Caco-2 (cell line): ENCODE measurements around the gene RNMT. TPM values are rescaled to one million over a fixed set of nuclear protein-coding genes. Genes with fewer than 3 reads are reported as not detected.

Experiments
- BruUV-seq: library from RNA; stranded (reverse); fragments of 400-500 nt; replicated peaks from 2 replicates; lab custom pipeline; 2021; lab: Mats Ljungman, UMichigan
- CTCF ChIA-PET: fragments of 300-600 bp; sonication (Branson Sonifier 250); formaldehyde crosslinking; loops from one replicate; lab custom pipeline; 2022; ENCODE audit warnings: antibody characterized with exemption; lab: Charles Lee
- POLR2A ChIA-PET: fragments of 300-600 bp; sonication (Branson Sonifier 250); formaldehyde crosslinking; loops from one replicate; lab custom pipeline; 2022; ENCODE audit warnings: antibody characterized with exemption; lab: Charles Lee
- DNase-seq, 2 experiments: peaks; one replicate each; pipeline versions ENCODE4 v3.0.0 to v3.0.0-alpha.2; 2020 to 2022
- H3K27me3 ChIP-seq: replicated peaks from 2 replicates; pipeline ENCODE4 v1.6.0; 2011; ENCODE audit warnings: low read length; ENCODE audit not compliant: control insufficient read depth, insufficient read depth
- H3K36me3 ChIP-seq: 2 replicates; pipeline ENCODE4 v1.5.1; 2011; ENCODE audit warnings: low read length; ENCODE audit not compliant: control insufficient read depth, insufficient read depth
- H3K4me1 ChIP-seq: fragments of 250-450 bp; sonication (Bioruptor Pico); 2 replicates; pipeline ENCODE4 v1.5.1; 2020; ENCODE audit warnings: mild to moderate bottlenecking
- H3K4me3 ChIP-seq: 2 replicates; pipeline ENCODE4 v1.5.1; 2011; ENCODE audit warnings: low read depth, mild to moderate bottlenecking, control low read depth, low read length
- H3K9me3 ChIP-seq: fragments of 250-450 bp; sonication (Bioruptor Pico); 2 replicates; pipeline ENCODE4 v1.5.1; 2020; ENCODE audit warnings: mild to moderate bottlenecking, moderate library complexity
- H3K27ac Mint-ChIP-seq: one replicate; pipeline ENCODE4 v1.8.0; 2022; ENCODE audit warnings: mixed read lengths; ENCODE audit not compliant: unreplicated experiment
- H3K27me3 Mint-ChIP-seq: one replicate; pipeline ENCODE4 v1.8.0; 2022; ENCODE audit warnings: mixed read lengths; ENCODE audit not compliant: insufficient read depth, unreplicated experiment
- H3K36me3 Mint-ChIP-seq: one replicate; pipeline ENCODE4 v1.8.0; 2022; ENCODE audit warnings: mild to moderate bottlenecking, mixed read lengths; ENCODE audit not compliant: insufficient read depth, unreplicated experiment
- H3K4me1 Mint-ChIP-seq: one replicate; pipeline ENCODE4 v1.8.0; 2022; ENCODE audit warnings: low read depth, mixed read lengths; ENCODE audit not compliant: unreplicated experiment
- H3K4me3 Mint-ChIP-seq: one replicate; pipeline ENCODE4 v1.8.0; 2022; ENCODE audit warnings: mild to moderate bottlenecking, moderate library complexity, mixed read lengths; ENCODE audit not compliant: unreplicated experiment
- H3K9me3 Mint-ChIP-seq: one replicate; pipeline ENCODE4 v1.8.0; 2022; ENCODE audit warnings: mixed read lengths; ENCODE audit not compliant: unreplicated experiment
- CTCF ChIP-seq, 2 experiments: fragments of 200-600 bp in 1 of 2; IDR thresholded peaks; 1 replicate in 1 of 2; 2 replicates in 1 of 2; pipeline versions ENCODE4 v1.5.1 to v1.8.0; 2011 to 2022; ENCODE audit warnings: antibody characterized with exemption in 1 of 2, control low read depth in 1 of 2, inconsistent platforms in 1 of 2, low read depth in 1 of 2, low read length in 1 of 2, mild to moderate bottlenecking in 1 of 2, moderate library complexity in 1 of 2; ENCODE audit not compliant: insufficient read depth in 1 of 2, severe bottlenecking in 1 of 2, unreplicated experiment in 1 of 2
- intact Hi-C: fragments of 100-400 bp; cut with micrococcal nuclease; formaldehyde crosslinking; loops from one replicate; pipeline ENCODE4 v1.10.0; 2022; ENCODE audit not compliant: unreplicated experiment
- total RNA-seq: library from RNA; stranded (reverse); gene quantifications from 2 replicates; pipeline ENCODE4 v1.2.3, GENCODE V29; 2022

Gene RNMT
- total RNA-seq, 1 experiment from 2014 or later = 36.5 TPM

- H3K9me3 Mint-ChIP-seq = no peaks in the 10 kb centered on the region
- Histone ChIP-seq H3K36me3 (no peaks in the 10 kb centered on the region), H3K9me3 (no peaks in the 10 kb centered on the region), H3K4me1 (no peaks in the 10 kb centered on the region), H3K27me3 (no peaks in the 10 kb centered on the region; the same call in 1 of the 2 replicates), H3K4me3 (no peak overlapping the region)
- no peaks in the 10 kb centered on the region for H3K4me1 Mint-ChIP-seq
- intact Hi-C loops = no loop called here
- H3K27me3 Mint-ChIP-seq = peaks cover 6% of the 10 kb centered on the region
- no peak overlapping the region for H3K27ac Mint-ChIP-seq
- CTCF ChIA-PET = no interaction called here
- no peak overlapping the region for H3K4me3 Mint-ChIP-seq
- no TSS peak for BruUV-seq
- no peak for TF ChIP-seq CTCF (IDR thresholded peaks at IDR 0.05; ENCODE audit: insufficient read depth in 1 of 2, low read depth in 1 of 2, low read length in 1 of 2, severe bottlenecking in 1 of 2, unreplicated experiment in 1 of 2)
- no peaks in the 10 kb centered on the region for H3K36me3 Mint-ChIP-seq
- DNase-seq = no peak
- POLR2A ChIA-PET = no interaction called here
Observed at GRCh38 chr18:13796515-13796914, 70.0 kb downstream of the RNMT start.

- CTCF ChIA-PET = no interaction called here
- no peaks in the 10 kb centered on the region for H3K36me3 Mint-ChIP-seq
- no peaks in the 10 kb centered on the region; the same call in 1 of the 2 replicates for H3K27me3 ChIP-seq
- no peaks in the 10 kb centered on the region for H3K4me1 ChIP-seq
- no peak overlapping the region for H3K27ac Mint-ChIP-seq
- no peak overlapping the region for H3K4me3 ChIP-seq
- H3K36me3 ChIP-seq = no peaks in the 10 kb centered on the region
- POLR2A ChIA-PET = no interaction called here
- no TSS peak for BruUV-seq
- intact Hi-C loops = no loop called here
- DNase-seq = no peak
- no peaks in the 10 kb centered on the region for H3K9me3 ChIP-seq
- peaks cover 6% of the 10 kb centered on the region for H3K27me3 Mint-ChIP-seq
- H3K4me1 Mint-ChIP-seq = no peaks in the 10 kb centered on the region
- no peak overlapping the region for H3K4me3 Mint-ChIP-seq
- TF ChIP-seq CTCF (IDR thresholded peaks at IDR 0.05; ENCODE audit: insufficient read depth in 1 of 2, low read depth in 1 of 2, low read length in 1 of 2, severe bottlenecking in 1 of 2, unreplicated experiment in 1 of 2) = no peak
- H3K9me3 Mint-ChIP-seq = no peaks in the 10 kb centered on the region
Observed at GRCh38 chr18:13797157-13797611, 70.7 kb downstream of the RNMT start.

- Histone ChIP-seq H3K9me3 (no peaks in the 10 kb centered on the region), H3K4me3 (no peak overlapping the region), H3K27me3 (no peaks in the 10 kb centered on the region), H3K4me1 (no peaks in the 10 kb centered on the region), H3K36me3 (no peaks in the 10 kb centered on the region)
- Mint-ChIP-seq H3K27ac (no peak overlapping the region), H3K27me3 (peaks cover 4% of the 10 kb centered on the region), H3K4me3 (no peak overlapping the region), H3K9me3 (peaks cover 3% of the 10 kb centered on the region), H3K4me1 (peaks cover 2% of the 10 kb centered on the region), H3K36me3 (no peaks in the 10 kb centered on the region)
- DNase-seq = no peak
- ChIA-PET CTCF (no interaction called here), POLR2A (no interaction called here)
- no TSS peak for BruUV-seq
- intact Hi-C loops = no loop called here
- TF ChIP-seq CTCF (IDR thresholded peaks at IDR 0.05; ENCODE audit: insufficient read depth in 1 of 2, low read depth in 1 of 2, low read length in 1 of 2, severe bottlenecking in 1 of 2, unreplicated experiment in 1 of 2) = no peak
Observed at GRCh38 chr18:13799396-13799795, 72.9 kb downstream of the RNMT start.
